Esophagus mucosa (tissue), 1 donor: ENCODE data around the gene PPP1R12A. TPM values are rescaled to one million over a fixed set of nuclear protein-coding genes. Genes with fewer than 3 reads are reported as not detected.
A peak's percentile ranks its signal among the peaks of the same experiment; 100 is the strongest.
"Not testable (repeated sequence)": the region's sequence is repeated elsewhere in the genome, so short reads cannot be mapped to it uniquely, and the experiment has no call there.

Source experiments
- ATAC-seq: fragments of 200-7000 bp; cut with Tn5 transposase; one replicate; pipeline ENCODE4 v1.9.1; 2020
- total RNA-seq: library from RNA; stranded (reverse); gene quantifications from one replicate; pipeline ENCODE4 v1.2.4, GENCODE V29; 2023
- donor health status: DM: yes; HTN: yes; CAD: no.

The PPP1R12A gene
- total RNA-seq, 1 donor from 2014 or later, result 42.3 TPM

- no peak for ATAC-seq
Observed at GRCh38 chr12:79891506-79892162, 43.3 kb downstream of the PPP1R12A start.

GRCh38 chr12:79887890-79888289 lies 47.0 kb downstream of the PPP1R12A start:
- ATAC-seq, result no peak

GRCh38 chr12:79886917-79887519 lies 47.9 kb downstream of the PPP1R12A start:
- peak; percentile 56 for ATAC-seq

- ATAC-seq, result no peak
Observed at GRCh38 chr12:79885911-79886490, 48.9 kb downstream of the PPP1R12A start.

- ATAC-seq, result no peak
Observed at GRCh38 chr12:79884401-79885006, 50.4 kb downstream of the PPP1R12A start.

GRCh38 chr12:79883216-79883615 lies 51.7 kb downstream of the PPP1R12A start:
- no peak for ATAC-seq

- ATAC-seq, result no peak
Observed at GRCh38 chr12:79881351-79881750, 53.5 kb downstream of the PPP1R12A start.

GRCh38 chr12:79878506-79878905 lies 56.4 kb downstream of the PPP1R12A start:
- not testable (repeated sequence) for ATAC-seq

- ATAC-seq, result no peak
Observed at GRCh38 chr12:79877246-79877645, 57.7 kb downstream of the PPP1R12A start.

GRCh38 chr12:79874665-79875064 lies 60.2 kb downstream of the PPP1R12A start:
- ATAC-seq, result no peak

GRCh38 chr12:79873201-79873600 lies 61.7 kb downstream of the PPP1R12A start:
- ATAC-seq, result no peak

- no peak for ATAC-seq
Observed at GRCh38 chr12:79871621-79872020, 63.3 kb downstream of the PPP1R12A start.

- no peak for ATAC-seq
Observed at GRCh38 chr12:79870916-79871315, 64.0 kb downstream of the PPP1R12A start.

GRCh38 chr12:79859646-79860045 lies 75.3 kb downstream of the PPP1R12A start:
- no peak for ATAC-seq

GRCh38 chr12:79858518-79858917 lies 76.4 kb downstream of the PPP1R12A start:
- ATAC-seq, result no peak

- no peak for ATAC-seq
Observed at GRCh38 chr12:79857675-79858074, 77.2 kb downstream of the PPP1R12A start.

GRCh38 chr12:79850610-79851299 lies 84.1 kb downstream of the PPP1R12A start:
- no peak for ATAC-seq

- no peak for ATAC-seq
Observed at GRCh38 chr12:79848339-79848738, 86.6 kb downstream of the PPP1R12A start.

- ATAC-seq, result no peak
Observed at GRCh38 chr12:79847417-79847816, 87.5 kb downstream of the PPP1R12A start.

- no peak for ATAC-seq
Observed at GRCh38 chr12:79844693-79845092, 90.2 kb downstream of the PPP1R12A start.

- no peak for ATAC-seq
Observed at GRCh38 chr12:79843978-79844377, 90.9 kb downstream of the PPP1R12A start.

- no peak for ATAC-seq
Observed at GRCh38 chr12:79842630-79843029, 92.3 kb downstream of the PPP1R12A start.

GRCh38 chr12:79841878-79842265 lies 93.0 kb downstream of the PPP1R12A start:
- no peak for ATAC-seq
